HG02870 (cell line): ENCODE results near the gene LAMB3.

Experiments
- ATAC-seq: cut with Tn5 transposase; IDR thresholded peaks from one replicate; pipeline ENCODE4 v1.9.1; 2021; ENCODE audit warnings: mild to moderate bottlenecking, moderate library complexity; ENCODE audit not compliant: unreplicated experiment

LAMB3 gene

DNA sequence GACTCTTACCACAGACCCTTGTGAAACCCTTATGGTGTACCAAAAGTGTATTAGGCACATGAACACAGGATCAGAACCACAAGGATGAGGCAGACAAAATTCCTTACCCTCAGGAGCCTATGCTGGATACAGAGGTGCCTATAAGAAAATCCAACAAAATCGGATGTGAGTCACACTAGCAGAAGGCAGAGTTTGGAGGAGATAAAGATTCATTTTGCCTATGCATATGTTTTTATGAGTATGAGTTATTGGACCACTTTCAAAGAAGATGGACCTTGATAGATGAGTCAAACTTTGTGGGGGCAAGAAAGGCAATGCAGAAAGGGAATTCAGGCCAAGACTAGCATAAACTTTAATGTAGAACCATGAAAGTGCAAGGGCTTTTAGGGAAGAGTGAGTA lies 51.7 kb downstream of the LAMB3 start:
- ATAC-seq = no peak

DNA sequence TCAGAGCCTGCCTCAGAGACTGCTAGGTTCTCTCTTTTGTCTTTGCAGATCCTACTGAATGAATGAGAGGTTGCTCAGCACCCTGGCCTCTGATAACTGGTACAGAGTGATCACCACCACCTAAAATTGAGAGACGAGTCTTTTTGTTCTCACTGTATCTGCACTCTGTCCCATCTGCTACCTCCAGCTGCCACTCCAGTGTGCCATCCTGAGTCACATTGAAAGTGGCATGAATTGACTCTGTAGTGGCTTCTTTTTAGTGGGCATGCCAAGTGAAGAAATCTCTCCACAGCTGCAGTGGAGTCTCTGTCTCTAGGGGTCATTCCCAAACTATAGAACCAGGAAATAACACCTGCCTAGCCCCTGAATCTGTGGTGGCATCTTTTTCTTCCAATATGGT lies 54.0 kb downstream of the LAMB3 start:
- ATAC-seq = no peak

DNA sequence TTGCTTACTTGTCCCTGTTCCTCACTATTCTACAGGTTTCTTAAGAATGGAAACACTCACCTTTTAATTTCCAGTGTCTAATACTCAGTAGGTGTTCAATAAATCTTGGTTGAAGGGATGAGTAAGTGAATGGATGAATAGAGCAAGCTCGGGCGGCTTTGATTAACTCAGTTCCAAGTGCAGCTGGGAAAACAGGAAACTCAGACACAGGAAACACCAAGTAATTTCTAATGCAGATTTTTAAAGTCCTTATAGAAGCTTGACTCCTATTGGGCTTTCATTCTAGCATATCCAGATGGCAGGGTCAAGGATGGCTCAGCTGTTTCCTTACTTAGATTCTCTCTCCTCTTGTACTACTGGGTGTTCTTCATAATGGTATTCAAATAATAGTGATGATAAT lies 54.7 kb downstream of the LAMB3 start:
- no peak for ATAC-seq

DNA sequence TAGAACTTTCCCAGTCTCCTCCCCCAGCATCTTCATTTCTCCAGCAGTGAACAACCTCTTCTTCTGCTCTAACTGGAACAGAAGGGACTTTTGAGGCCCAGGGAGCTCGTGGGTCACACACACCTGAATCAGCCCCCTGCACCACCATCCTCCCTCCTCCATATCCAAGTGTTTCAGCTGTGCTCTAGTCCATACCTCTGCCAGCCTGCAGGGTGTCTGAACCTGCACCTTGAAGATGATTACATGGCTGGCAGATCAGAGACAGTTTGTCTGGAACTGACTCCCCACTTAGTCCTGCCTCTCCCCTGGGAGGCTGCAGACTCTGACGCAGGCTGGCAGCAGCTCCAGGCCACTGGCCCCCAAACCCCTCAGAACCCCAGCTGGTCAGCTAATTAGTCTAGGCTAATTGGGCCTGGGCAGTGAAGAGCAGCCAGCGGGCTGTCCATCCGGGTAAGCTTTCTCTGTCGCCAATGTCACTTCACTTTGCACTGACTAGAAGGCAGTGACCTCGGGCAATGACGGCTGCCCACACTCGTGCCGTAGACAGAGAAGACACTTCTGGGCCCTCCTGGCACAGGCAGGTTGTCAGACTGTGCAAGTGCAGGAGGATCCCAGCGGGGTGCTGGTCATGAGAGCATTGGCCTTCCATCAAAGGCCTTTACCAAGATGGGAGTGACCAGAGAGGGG lies 56.5 kb downstream of the LAMB3 start:
- ATAC-seq = no peak

DNA sequence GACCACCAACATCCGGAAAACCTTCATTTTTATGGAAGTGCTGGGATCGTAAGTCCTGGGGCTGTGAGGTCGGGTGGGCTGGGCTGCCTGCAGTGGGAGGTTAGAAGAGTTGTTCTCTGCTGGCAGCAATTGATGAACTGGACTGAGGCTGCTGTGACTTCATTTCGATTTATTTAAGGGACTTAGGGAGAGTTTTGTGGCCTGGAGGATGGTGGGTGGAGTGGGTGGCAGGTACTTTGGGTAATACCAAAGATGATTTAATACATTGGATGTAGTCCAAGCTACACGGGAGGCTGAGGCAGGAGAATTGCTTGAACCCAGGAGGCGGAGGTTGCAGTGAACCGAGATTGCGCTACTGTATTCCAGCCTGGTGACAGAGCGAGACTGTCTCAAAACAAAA lies 57.2 kb downstream of the LAMB3 start:
- ATAC-seq = no peak

- no peak for ATAC-seq
Observed at GRCh38 chr1:209594440-209594839, 57.8 kb downstream of the LAMB3 start.

GRCh38 chr1:209593747-209594146 lies 58.5 kb downstream of the LAMB3 start:
- no peak for ATAC-seq

- ATAC-seq = no peak
Observed at GRCh38 chr1:209590405-209590804, 61.8 kb downstream of the LAMB3 start.

- no peak for ATAC-seq
Observed at GRCh38 chr1:209589863-209590262, 62.4 kb downstream of the LAMB3 start.

DNA sequence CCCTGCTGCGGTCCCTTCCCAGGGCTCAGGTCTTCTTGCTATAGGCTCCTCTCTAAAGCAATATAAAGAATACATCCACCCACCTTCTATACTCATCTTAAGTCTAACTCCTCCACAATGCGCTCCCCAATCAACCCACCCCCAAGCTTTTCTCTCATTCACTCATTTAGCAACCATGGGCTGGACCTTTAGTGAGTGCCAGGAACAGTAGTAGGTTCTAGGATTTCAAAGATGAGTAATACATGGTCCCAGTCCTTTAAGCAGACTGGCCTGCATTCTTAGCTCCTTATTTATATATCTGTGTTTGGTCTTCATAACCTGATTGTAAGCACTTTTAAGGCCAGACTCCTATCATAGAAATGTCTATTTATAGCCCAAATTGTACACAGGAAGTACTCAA lies 62.8 kb downstream of the LAMB3 start:
- no peak for ATAC-seq

DNA sequence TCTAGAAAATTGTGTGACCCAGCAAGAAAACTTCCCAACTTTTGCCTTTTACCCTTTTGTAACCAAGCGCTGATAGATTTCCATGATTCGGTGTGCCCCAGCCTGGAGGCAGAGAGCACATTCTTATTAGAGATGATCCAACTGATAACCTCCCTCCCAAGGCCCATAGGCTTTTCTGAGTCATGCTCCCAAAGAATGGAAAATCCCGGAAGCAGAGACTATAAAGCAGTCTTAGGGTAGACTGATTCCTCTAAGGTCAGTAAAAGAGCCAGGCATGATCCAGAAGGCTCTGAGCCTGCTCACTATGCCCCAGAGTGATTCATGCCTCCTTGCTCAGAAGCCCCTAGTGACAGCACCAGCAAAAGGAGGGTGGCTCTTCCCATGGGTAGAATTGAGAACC lies 64.4 kb downstream of the LAMB3 start:
- no peak for ATAC-seq

DNA sequence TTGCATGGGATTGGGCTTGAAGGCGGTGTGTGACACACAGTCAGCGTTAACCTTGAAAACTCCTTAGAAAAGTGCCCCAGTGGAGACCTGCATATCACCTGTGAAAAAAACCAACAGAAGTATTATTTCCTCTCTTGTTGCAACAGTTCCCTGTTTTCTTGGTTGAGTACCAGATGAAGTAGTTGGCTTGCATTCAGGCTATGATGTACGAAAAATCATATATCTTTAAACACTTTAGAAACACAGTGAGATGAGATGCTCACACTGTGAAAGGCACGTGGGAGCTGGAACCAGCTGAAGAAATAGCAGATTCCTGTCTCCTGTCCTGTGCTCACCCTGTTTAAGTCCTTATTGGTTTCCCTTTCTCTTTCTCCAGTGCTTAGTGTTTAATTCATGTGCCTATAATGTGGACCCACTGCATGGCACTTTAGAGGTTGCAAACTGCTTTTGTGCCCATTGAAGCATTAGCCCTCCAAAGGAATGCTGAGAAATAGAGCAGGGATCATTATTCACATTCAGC lies 65.9 kb downstream of the LAMB3 start:
- no peak for ATAC-seq

GRCh38 chr1:209585672-209586071 lies 66.6 kb downstream of the LAMB3 start:
- no peak for ATAC-seq

GRCh38 chr1:209585197-209585596 lies 67.0 kb downstream of the LAMB3 start:
- ATAC-seq = no peak

- ATAC-seq = no peak
Observed at GRCh38 chr1:209584231-209584672, 68.0 kb downstream of the LAMB3 start.

DNA sequence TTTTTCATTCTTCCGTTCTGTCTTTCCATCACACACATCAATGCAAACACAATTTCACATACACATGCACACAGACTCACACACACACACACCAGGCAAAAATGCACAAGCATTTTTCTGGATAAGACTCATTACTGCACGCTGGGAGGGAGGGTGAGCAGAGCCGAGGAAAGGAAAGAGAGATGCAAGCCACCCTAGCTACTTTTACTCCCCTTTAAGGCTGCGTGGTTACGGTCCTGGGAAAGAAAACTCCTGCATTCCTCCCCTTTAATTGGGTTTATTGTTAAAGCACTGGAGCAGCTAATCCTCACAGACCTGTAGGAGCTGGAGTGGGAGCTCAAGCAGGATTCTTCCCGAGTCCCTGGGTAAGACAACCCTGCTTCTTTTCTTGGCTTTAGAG lies 68.8 kb downstream of the LAMB3 start, which contains the start of gene CAMK1G:
TSS of gene CAMK1G (plus strand) at position 307 of the 400 bp plus-strand sequence. CDS start 11,270 bp downstream, outside the sequence.
- no peak for ATAC-seq

DNA sequence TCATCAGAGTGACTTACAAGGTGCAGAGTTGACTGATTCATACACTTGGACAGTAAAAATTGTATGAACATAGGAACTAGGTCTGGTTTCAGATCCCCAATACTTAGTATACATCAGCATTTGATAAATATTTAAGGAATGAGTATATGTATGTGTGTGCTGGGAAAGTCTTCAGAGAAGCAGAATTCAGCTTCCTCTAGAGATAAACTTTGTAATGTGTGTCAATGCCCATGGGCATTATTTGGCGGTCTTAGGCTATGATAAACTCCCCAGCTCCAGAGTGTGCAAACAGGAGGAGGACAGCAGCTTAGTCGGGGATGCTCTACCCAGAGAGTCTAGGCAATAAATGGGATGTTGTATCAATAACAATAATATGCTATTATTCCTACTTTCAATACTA lies 71.6 kb downstream of the LAMB3 start:
- ATAC-seq = no peak

GRCh38 chr1:209577346-209577745 lies 74.9 kb downstream of the LAMB3 start:
- ATAC-seq = no peak

- ATAC-seq = peak; percentile 76
Observed at GRCh38 chr1:209576392-209577197, 75.6 kb downstream of the LAMB3 start.

GRCh38 chr1:209570743-209571142 lies 81.5 kb downstream of the LAMB3 start:
- no peak for ATAC-seq

DNA sequence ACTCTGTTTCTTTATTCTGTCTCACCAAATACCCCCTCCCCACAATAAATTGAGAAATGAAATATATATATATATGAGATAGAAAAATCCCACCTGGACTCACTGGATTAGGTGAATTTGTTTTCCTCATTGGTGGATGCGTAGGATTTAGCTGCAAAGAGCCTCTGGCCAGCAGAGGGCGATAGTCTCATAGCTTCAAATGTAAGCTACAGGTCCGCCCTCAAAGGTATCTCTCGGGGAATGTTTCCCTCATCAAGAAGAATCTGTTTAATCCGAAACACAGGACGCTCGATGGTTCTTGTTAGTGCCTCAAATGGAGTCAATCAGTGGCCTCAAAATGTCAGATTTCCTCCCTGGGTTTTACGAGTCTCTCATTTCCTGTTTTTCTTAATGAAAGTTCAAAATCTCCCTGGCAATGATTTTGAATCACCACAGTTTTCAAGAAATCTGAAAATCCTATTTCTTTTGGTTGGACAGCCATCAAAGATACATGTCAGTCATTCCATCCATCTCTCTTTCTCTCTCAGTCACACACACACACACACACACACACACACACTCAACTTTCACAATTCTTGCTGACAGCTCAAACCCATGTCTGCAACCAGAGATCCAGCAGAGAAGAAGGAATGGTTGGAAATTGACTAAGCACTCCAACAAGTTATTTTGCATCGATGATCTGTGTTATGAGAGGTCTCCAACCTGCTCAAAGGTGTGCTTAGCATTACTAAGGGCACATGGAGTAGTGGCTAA lies 82.6 kb downstream of the LAMB3 start:
- ATAC-seq = no peak
